ENCODE measurements around the gene APOL4. TPM values are rescaled to one million over a fixed set of nuclear protein-coding genes. Genes with fewer than 3 reads are reported as not detected.
"Not testable (repeated sequence)": the region's sequence is repeated elsewhere in the genome, so short reads cannot be mapped to it uniquely, and the experiment has no call there.

Gene APOL4
- total RNA-seq, 4 donors from 2014 or later: 1.2 to 57.6 (median 11.2) TPM

GRCh38 chr22:36206255-36206654 is 4.6 kb upstream of the APOL4 start:
- no peak for DNase-seq (ENCODE audit: low spot score in 2 of 2)
- 74 to 89% methylated on average over 1 of the region's 1 CpG for WGBS, 2 donors
- TF ChIP-seq CTCF (IDR thresholded peaks at IDR 0.05) (no peak), EP300 (IDR thresholded peaks at IDR 0.05) (no peak), POLR2A (IDR thresholded peaks at IDR 0.05) (no peak)

DNA sequence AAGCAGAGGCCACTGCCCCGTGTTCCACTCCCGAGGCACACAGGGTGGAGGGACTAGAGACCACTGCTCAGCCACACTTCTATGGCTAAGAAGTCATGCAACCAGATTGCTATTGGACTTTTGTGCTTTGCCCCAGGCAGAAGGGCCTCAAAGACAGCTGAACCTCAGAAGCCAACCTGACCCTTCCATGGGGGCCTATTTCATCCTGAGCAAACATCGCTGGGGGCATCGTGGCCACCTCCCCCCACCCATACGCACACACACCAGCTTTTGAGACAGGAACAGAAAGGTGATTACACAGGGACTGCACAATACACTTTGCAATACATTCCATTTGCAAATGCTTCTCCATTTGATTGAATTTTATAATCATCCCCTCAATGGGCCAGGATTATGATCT is 4.0 kb upstream of the APOL4 start:
- not testable (repeated sequence) for H3K9me3 ChIP-seq; DNase-seq (ENCODE audit: low spot score in 2 of 2); H3K27me3 ChIP-seq; H3K36me3 ChIP-seq; H3K27ac ChIP-seq; H3K4me3 ChIP-seq
- peaks cover 0 to 21% (median 9%) of the 10 kb centered on the region in 4 donors for H3K4me1 ChIP-seq
- 73 to 85% methylated on average over 5 of the region's 5 CpGs for WGBS, 2 donors

More at GRCh38 chr22:36206255-36206654, 4.6 kb upstream of the APOL4 start:
- Histone ChIP-seq H3K9me3 (no peaks in the 10 kb centered on the region), H3K4me1 (peaks cover 0 to 26% (median 12%) of the 10 kb centered on the region in 4 donors), H3K27ac (no peak overlapping the region), H3K27me3 (no peaks in the 10 kb centered on the region), H3K4me3 (no peak overlapping the region), H3K36me3 (no peaks in the 10 kb centered on the region)

- H3K9me3 ChIP-seq: no peaks in the 10 kb centered on the region
- no peak for DNase-seq (ENCODE audit: low spot score in 2 of 2)
- TF ChIP-seq POLR2A (IDR thresholded peaks at IDR 0.05) (no peak), CTCF (IDR thresholded peaks at IDR 0.05) (no peak), EP300 (IDR thresholded peaks at IDR 0.05) (no peak)
- 68 to 70% methylated on average over 6 of the region's 6 CpGs for WGBS, 2 donors
- peaks cover 0 to 21% (median 7%) of the 10 kb centered on the region in 4 donors for H3K4me1 ChIP-seq
- no peaks in the 10 kb centered on the region for H3K36me3 ChIP-seq
- H3K4me3 ChIP-seq: no peak overlapping the region
- no peak overlapping the region for H3K27ac ChIP-seq
- H3K27me3 ChIP-seq: no peaks in the 10 kb centered on the region
Measured at GRCh38 chr22:36204632-36205015, 3.0 kb upstream of the APOL4 start.

DNA sequence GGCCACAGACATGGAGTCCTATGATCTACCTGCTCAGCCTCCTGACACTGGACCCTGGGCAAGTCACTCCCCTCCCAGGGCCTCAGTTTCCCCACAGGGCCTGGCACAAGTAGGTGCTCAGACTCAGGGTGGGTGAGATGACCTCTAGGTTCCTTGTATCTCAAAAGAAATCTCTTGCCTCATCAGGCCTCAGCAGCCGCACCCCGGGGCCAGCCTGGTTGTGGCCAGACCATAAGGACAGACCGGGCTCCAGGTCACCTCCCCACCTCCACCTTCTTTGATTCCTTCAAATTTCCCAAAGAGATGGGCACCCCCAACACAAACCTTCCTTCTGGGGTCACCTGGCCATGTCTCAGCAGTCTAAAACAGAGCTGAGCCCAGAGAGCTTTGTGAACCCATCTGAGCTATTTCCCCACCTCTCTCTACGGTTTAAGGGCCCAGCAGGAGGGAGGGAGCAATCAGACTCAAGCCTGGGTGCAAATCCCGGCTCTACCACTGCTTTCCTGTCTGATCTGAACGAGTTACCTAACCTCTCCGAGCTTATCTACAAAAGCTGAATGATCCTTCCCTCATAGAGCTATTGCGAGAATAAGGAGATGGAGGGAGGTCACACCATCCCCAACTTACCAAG is 2.5 kb upstream of the APOL4 start:
- Histone ChIP-seq H3K9me3 (no peaks in the 10 kb centered on the region), H3K27me3 (no peaks in the 10 kb centered on the region), H3K27ac (no peak overlapping the region), H3K4me1 (peaks cover 0 to 23% (median 7%) of the 10 kb centered on the region in 4 donors), H3K4me3 (no peak overlapping the region), H3K36me3 (no peaks in the 10 kb centered on the region)
- DNase-seq (ENCODE audit: low spot score in 2 of 2): no peak
- 64 to 87% methylated on average over 6 to 8 of the region's 8 CpGs for WGBS, 2 donors
- TF ChIP-seq EP300 (IDR thresholded peaks at IDR 0.05) (no peak), POLR2A (IDR thresholded peaks at IDR 0.05) (no peak), CTCF (IDR thresholded peaks at IDR 0.05) (no peak)

- H3K9me3 ChIP-seq; H3K36me3 ChIP-seq; H3K27ac ChIP-seq; DNase-seq (ENCODE audit: low spot score in 2 of 2); H3K27me3 ChIP-seq; H3K4me3 ChIP-seq: not testable (repeated sequence)
- H3K4me1 ChIP-seq: peaks cover 0 to 27% (median 7%) of the 10 kb centered on the region in 4 donors
- 80 to 89% methylated on average over 7 of the region's 7 CpGs for WGBS, 2 donors
Measured at GRCh38 chr22:36203441-36203840, 1.8 kb upstream of the APOL4 start.

GRCh38 chr22:36202906-36203305 is 1.3 kb upstream of the APOL4 start:
- not testable (repeated sequence) for H3K4me3 ChIP-seq; H3K27ac ChIP-seq; DNase-seq (ENCODE audit: low spot score in 2 of 2); H3K9me3 ChIP-seq; H3K27me3 ChIP-seq; H3K36me3 ChIP-seq
- 44 to 58% methylated on average over 8 of the region's 8 CpGs for WGBS, 2 donors
- H3K4me1 ChIP-seq: peaks cover 0 to 32% (median 7%) of the 10 kb centered on the region in 4 donors

GRCh38 chr22:36201025-36201424 is 584 bp downstream of the APOL4 start:
- H3K36me3 ChIP-seq; H3K9me3 ChIP-seq; DNase-seq (ENCODE audit: low spot score in 2 of 2); H3K27me3 ChIP-seq: not testable (repeated sequence)
- 36 to 46% methylated on average over 2 of the region's 5 CpGs for WGBS, 2 donors
- Histone ChIP-seq H3K4me1 (peaks cover 0 to 46% (median 10%) of the 10 kb centered on the region in 4 donors), H3K27ac (peak overlapping the region in 2 of 4 donors; percentile 40 to 59), H3K4me3 (peak overlapping the region in 1 of 4 donors; percentile 37)
